Measurements from ENCODE around the gene LRP5. TPM values are rescaled to one million over a fixed set of nuclear protein-coding genes. Genes with fewer than 3 reads are reported as not detected.

The LRP5 gene
- total RNA-seq, 1 experiment from 2014 or later = 23.5 TPM

DNA sequence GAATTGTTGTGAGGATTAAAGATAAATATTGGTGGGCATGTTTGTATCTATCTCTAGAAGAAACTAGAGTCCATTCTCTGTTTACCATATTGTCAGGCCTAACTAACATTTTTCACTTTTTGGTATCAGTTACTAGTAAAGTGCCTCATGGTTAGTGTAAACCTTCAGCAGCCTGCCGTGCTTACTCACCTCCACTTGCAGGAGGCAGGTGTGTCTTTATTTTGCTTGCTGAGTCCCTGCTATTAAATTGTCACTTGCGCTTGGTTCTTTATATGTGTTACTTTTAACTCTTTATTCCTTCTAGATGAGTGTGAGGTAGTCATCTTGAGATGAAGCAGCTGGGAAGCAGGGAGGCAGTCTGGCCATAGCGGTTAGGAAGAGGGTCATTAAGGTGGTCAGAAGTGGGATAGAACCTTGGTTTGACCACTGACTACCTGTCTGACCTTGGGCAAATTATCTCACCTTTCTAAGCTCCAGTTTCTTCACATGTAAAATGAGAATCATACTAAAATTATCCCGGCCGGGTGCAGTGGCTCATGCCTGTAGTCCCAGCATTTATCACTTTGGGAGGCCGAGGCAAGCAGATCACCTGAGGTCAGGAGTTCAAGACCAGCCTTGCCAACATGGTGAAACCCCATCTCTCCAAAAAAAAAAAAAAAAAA is 169.3 kb downstream of the LRP5 start:
- no peak for DNase-seq
- H3K27me3 ChIP-seq = no peaks in the 10 kb centered on the region
- H3K4me3 ChIP-seq = no peak overlapping the region
- H3K36me3 ChIP-seq = peaks cover 33% of the 10 kb centered on the region
- H3K9me3 ChIP-seq = peaks cover 8% of the 10 kb centered on the region

- Histone ChIP-seq H3K9me3 (no peaks in the 10 kb centered on the region; the same call in 1 of the 2 replicates), H3K27me3 (no peaks in the 10 kb centered on the region), H3K4me3 (no peak overlapping the region), H3K36me3 (peaks cover 12% of the 10 kb centered on the region)
- DNase-seq = no peak
These were observed 176.2 kb downstream of the LRP5 start for GRCh38 chr11:68488623-68489022.

- H3K4me3 ChIP-seq = no peak overlapping the region
- H3K27me3 ChIP-seq = no peaks in the 10 kb centered on the region
- H3K36me3 ChIP-seq = peaks cover 3% of the 10 kb centered on the region
- H3K9me3 ChIP-seq = no peaks in the 10 kb centered on the region
- DNase-seq = no peak
These were observed 182.9 kb downstream of the LRP5 start for GRCh38 chr11:68495220-68495729.

DNA sequence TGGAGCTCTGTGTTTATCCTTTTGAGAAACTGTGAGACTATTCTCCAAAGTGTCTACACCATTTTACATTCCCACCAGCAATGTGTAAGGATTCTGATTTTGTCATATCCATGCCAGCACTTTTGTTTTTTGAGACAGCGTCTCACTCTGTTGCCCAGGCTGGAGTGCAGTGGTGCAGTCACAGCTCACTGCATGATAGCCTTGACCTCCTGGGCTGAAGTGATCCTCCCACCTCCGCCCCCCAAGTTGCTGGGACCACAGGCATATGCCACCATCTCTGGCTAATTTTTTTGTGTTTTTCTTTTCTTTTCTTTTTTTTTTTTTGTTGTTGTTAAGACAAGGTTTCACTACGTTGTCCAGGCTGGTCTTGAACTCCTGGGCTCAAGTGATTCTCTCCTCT is 183.5 kb downstream of the LRP5 start:
- H3K27me3 ChIP-seq = no peaks in the 10 kb centered on the region
- peaks cover 3% of the 10 kb centered on the region for H3K36me3 ChIP-seq
- DNase-seq = no peak
- no peak overlapping the region for H3K4me3 ChIP-seq
- H3K9me3 ChIP-seq = no peaks in the 10 kb centered on the region

DNA sequence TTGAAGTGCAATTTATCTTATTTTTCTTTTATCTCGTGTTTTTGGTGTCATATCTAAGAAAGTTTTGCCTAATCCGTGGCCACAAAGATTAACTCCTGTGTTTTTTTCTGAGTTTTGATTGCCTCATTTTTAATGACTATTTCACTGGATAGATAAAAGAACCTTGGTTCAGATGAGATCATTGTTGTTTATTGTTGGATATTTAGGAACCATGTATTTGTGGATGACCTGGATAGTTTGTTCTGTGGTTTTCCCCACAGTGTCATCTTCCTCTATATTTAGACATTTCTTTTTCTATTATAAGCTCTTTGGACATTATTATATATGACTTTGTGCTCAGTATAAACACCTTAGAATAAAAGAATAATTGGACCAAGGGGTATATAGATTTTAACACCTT is 185.4 kb downstream of the LRP5 start:
- H3K9me3 ChIP-seq = no peaks in the 10 kb centered on the region
- H3K36me3 ChIP-seq = peaks cover 3% of the 10 kb centered on the region; the same call in 1 of the 2 replicates
- no peaks in the 10 kb centered on the region for H3K27me3 ChIP-seq
- no peak for DNase-seq
- no peak overlapping the region for H3K4me3 ChIP-seq

- peaks cover 3% of the 10 kb centered on the region; the same call in 1 of the 2 replicates for H3K36me3 ChIP-seq
- no peak for DNase-seq
- H3K27me3 ChIP-seq = no peaks in the 10 kb centered on the region
- no peak overlapping the region for H3K4me3 ChIP-seq
- no peaks in the 10 kb centered on the region for H3K9me3 ChIP-seq
These were observed 185.9 kb downstream of the LRP5 start for GRCh38 chr11:68498321-68498720.

Other genes with a start within 250 kb of the LRP5 start
- 6.8 and 12.9 TPM in 2 replicates for gene CHKA, start 191.2 kb upstream of the LRP5 start, total RNA-seq (2014; rRNA removed; shearing (Covaris generic); ENCODE audit: low replicate concordance)
- 4.7 and 13.8 TPM in 2 replicates for gene KMT5B, start 99.3 kb upstream of the LRP5 start, total RNA-seq (2014; rRNA removed; shearing (Covaris generic); ENCODE audit: low replicate concordance)
- 26.3 and 30.3 TPM in 2 replicates for gene C11orf24, start 40.6 kb upstream of the LRP5 start, total RNA-seq (2014; rRNA removed; shearing (Covaris generic); ENCODE audit: low replicate concordance)
- 68.5 and 143 TPM in 2 replicates for gene PPP6R3, start 148.2 kb downstream of the LRP5 start, total RNA-seq (2014; rRNA removed; shearing (Covaris generic); ENCODE audit: low replicate concordance)

Measured in MG63 (cell line).